ENCODE measurements around the gene COL9A3.
A peak's percentile ranks its signal among the peaks of the same experiment; 100 is the strongest.

COL9A3 gene

GRCh38 chr20:62816884-62817873, at the start of gene COL9A3:
Gene COL9A3 (plus strand): TSS chr20:62817050. CDS start chr20:62817065, 15 bp downstream.
- DNase-seq (ENCODE audit: low spot score) = no peak

DNA sequence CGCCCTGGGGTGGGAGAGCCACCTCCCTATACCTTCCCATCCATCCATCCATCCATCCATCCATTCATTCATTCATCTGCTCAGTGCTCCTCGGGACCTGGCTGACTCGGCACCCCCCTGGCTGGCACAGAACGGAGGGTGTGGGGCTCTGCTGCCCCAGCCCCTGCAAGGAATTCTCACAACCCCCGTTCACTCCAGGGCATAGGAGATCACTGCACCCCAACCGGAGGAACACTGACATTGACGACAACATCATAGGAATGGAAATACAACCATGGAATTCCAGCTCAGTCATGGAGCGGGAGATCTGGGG, 48.7 kb upstream of the COL9A3 start:
- DNase-seq (ENCODE audit: low spot score) = no peak

DNA sequence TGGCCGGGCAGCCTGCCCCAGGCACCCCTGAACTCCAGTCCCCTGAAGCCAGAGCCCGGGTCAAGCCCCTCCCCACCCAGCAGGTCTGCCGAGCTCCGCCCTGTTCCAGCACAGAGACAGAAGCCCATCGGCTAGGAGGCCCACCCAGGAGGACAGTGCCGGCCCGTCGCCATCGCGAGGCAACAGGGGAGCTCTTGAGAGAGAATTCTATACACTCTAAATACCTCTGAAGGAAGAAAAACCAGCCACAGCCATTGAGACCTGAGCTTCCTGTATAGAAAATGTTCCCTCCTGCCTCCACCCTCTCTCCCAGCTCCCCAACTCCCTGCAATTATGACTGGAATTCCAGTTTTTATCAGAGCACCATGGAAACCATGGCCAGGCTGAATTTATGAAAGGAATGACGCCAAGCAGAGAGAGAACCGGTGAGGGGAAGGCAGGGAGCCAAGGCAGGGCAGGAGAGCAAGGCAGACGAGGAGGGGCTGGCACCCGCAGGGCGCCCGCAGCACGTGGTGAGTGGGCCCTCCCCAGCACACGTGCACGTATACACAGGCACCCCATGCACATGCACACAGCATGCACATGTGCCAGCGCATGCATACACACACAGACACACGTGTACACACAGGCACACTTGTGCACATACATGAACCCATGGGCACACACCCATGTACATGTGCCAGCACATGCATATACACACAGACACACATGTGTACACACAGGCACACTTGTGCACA, 48.1 kb upstream of the COL9A3 start:
- peak; percentile 47 for DNase-seq (ENCODE audit: low spot score)

GRCh38 chr20:62769346-62770071, 47.3 kb upstream of the COL9A3 start:
- no peak for DNase-seq (ENCODE audit: low spot score)

- no peak for DNase-seq (ENCODE audit: low spot score)
Measured at GRCh38 chr20:62770111-62770910, 46.5 kb upstream of the COL9A3 start.

DNA sequence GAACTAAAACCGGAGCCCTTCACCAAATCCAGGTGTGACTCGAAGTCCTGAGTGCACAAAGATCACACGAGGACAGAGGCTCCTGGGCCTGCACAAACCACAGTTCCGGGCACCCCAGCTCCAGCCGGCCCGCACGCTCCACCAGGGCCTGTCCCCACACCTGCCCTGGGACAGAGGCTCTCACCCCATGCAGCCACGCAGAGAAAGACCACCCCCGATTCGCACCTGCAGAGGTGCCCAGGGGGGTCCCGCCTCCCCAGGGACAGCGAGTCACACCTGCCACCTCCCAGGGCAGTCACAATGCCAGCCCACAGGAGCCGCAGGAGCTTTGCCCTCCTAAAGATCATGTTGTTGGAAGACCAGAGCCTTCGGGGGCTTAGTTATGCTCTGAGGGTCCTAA, 45.9 kb upstream of the COL9A3 start:
- DNase-seq (ENCODE audit: low spot score) = no peak

DNA sequence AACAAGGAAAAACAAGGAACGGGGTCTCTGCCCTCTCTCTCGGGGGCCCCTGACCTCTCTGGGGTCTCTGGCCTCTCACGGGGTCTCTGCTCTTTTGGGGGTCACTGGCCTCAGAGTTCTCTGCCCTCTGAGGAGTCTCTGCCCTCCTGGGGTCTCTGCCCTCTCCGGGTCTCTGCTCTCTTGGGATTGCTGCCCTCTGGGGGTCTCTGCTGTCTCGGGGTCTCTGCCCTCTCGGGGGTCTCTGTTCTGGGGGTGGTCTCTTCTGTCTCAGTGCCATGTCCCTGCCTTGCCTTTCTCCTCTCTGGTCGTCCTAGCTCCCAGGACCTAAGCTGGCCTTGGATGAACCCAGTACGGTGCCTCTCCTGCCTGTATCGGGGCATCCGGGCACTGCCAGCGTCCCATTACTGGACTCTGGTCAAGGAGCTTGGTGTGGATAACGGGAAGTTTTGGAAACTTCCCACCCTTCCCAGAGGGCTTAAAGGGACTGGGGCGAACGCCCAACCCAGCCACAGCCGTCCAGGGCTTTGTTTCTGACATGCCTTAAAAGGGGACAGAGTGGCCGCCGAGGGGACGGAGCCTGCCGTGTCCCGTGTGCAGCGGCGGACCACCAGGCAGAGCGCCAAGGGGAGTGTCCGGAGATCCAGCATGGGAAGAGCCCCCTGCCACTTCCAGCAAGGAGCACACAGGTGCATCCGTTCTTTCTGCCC, 45.3 kb upstream of the COL9A3 start:
- no peak for DNase-seq (ENCODE audit: low spot score)

- no peak for DNase-seq (ENCODE audit: low spot score)
Measured at GRCh38 chr20:62772103-62772611, 44.7 kb upstream of the COL9A3 start.

GRCh38 chr20:62772619-62772989, 44.2 kb upstream of the COL9A3 start:
- no peak for DNase-seq (ENCODE audit: low spot score)

GRCh38 chr20:62772990-62773844, 43.6 kb upstream of the COL9A3 start:
- peak; percentile 58 for DNase-seq (ENCODE audit: low spot score)

DNA sequence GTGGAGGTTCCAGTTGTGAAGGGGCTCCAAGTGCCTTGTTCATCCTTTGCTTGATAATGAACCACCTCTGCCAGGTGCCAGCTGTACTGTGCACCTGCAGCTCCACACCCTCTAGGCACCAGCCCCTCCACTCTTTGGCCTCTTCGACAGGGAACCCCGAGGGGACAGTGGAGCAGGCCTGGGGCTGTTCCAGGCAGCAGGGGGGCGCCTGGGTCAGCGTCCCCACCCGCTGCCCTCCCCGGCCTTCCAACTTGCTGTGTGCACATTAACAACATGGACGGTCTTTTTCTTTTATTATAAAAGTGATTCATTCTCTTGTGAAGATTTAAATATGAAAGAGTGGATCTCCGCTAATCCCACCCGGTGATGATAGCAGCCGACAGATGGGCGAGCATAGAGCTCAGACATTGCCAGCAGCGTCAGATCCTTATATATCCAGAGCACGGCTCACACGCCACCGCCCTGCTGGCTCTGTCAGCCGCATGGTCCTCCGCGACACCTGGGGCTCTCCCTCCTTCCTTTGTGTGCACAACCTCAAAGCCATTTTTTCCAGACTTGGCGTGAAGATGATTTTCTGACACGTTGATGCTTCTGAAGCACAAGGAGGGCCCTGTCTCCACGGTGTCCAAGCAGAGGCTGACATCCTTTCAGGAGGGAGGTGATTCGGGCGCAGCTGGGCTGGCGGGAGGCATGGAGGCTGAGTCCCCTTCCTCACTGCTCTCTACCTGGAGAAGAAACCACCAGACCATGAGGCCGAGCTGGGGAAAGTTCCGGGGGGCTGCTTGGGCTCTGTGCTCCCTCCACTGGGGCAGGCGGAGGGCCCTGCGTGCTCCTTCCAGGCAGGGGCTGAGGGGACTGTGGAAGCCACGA, 42.8 kb upstream of the COL9A3 start:
- DNase-seq (ENCODE audit: low spot score) = no peak

DNA sequence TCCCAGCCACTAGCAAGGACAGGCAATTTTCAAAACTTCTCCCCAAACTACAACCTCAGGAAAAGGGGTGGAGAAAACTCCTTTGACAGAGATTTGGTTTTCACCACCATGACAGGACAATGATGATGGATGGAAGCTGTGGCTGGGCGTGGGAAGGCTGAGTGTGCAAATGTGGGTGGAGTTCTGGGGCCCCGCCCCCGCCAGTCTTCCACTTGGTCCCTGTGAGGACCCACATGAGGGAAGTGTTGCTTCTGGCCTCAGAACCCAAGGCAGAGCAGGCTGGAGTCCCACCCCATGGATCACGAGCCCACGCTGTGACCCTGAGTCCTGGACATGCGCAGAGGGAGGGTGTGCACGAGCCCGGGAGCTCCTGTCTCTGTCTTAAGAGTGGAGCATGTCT, 42.1 kb upstream of the COL9A3 start:
- no peak for DNase-seq (ENCODE audit: low spot score)

GRCh38 chr20:62775206-62775605, 41.6 kb upstream of the COL9A3 start:
- DNase-seq (ENCODE audit: low spot score) = no peak

GRCh38 chr20:62776035-62776691, 40.7 kb upstream of the COL9A3 start:
- no peak for DNase-seq (ENCODE audit: low spot score)

- no peak for DNase-seq (ENCODE audit: low spot score)
Measured at GRCh38 chr20:62776692-62777527, 39.9 kb upstream of the COL9A3 start.

- no peak for DNase-seq (ENCODE audit: low spot score)
Measured at GRCh38 chr20:62777528-62777830, 39.4 kb upstream of the COL9A3 start.

GRCh38 chr20:62778058-62778457, 38.8 kb upstream of the COL9A3 start:
- no peak for DNase-seq (ENCODE audit: low spot score)

Measured in AG20443 (cell line).